ELR (cell line): Measurements from ENCODE around the gene RMI2.
"Not testable (repeated sequence)": the region's sequence is repeated elsewhere in the genome, so short reads cannot be mapped to it uniquely, and the experiment has no call there.

Source experiments
- DNase-seq: peaks from one replicate; pipeline ENCODE4 v3.0.0-alpha.2; 2015; ENCODE audit warnings: low read depth

The RMI2 gene

DNA sequence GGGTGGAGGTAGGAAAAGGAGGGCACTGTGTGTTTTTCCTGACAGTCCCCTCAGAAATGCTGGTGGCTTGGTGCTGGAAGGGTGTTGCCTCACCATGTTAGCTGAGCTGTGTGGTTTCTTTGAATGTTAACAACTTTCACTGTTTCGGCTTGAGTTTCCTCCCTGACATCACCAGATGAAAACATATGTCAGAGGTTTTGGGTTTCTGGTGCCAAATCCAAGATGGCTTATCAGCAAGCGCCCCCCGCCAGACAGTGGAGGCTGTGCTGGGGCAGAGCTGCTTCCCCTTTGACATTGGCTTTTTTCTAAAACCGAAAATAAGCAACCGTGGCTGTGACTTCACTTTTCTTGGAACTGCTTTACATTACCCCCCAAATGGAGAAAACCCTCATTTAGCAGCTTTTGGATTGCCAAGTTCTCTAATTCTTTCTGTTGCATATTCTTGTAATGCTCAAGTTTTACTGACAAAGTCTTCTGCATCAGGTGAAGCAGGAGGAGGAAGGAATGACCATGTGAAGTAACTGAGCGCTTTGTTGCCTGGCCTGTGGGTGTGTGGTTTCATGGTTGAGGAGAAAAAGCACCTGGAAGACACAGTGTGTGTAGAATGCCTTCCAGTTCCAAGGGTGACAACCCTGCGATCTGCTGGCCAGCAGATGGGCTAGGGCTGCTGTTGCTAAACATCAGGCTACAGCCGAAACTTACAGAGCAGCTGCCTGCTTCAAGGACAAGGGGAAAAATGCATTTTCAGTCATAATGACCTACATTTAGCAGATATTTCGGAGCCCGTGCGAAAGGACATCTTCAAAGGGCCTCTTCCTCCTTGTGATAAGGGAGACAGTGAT is 9.7 kb downstream of the RMI2 start:
- no peak for DNase-seq

DNA sequence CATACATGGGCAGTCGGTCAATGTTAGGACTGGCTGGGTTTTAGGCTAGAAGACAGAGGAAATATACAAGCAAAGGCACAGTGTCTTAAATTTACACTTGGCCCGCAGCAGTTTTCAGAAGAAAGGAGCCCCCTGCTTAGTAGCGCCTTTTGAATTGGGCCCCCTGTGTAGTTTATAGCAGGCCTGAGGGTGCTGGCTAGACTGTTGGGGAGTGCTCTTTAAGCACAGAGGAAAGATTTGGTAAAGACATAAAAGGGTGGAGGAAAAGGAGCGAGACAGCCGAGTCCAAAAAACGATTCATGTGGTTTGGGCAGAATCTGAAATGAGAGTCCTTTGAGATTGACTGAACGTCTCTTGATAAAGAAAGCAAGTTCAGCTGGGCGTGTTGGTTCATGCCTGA is 10.6 kb downstream of the RMI2 start:
- DNase-seq = no peak

DNA sequence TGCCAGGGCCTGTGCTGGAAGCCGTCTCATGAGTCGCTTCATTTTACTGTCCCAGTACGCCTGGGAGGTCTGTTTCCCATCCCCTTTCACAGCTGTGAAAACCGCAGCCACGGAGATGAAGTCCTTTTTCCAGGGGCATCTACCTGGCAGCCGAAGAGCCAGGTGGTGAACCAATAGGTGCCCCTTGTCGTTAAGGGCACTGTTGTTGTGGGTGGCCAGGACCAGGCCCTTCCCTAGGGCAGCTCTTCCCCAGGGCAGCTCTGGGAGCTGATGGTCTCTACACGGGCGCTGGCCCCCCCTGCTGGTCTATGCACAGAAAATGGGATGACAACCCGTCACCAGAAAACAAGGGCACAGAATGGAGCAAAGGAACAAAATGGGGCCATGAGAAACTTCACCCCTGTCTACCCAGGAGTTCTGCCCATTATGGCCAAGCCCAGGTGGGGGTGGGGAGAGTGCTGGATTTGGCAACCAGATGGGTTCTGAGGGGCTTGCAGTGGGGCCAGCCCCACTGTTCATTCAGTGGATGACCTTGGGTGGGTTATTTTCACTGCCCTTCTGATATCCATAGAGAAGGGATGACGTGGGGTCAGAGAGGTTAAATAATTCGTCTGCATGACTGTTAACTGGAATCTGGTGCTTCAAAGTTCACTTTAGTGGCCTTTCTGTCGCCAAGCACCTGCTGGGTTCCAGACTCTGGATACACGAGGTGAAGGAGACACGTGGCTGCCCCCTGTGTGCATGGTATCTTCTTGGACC is 11.5 kb downstream of the RMI2 start:
- peak; percentile 64 for DNase-seq

DNA sequence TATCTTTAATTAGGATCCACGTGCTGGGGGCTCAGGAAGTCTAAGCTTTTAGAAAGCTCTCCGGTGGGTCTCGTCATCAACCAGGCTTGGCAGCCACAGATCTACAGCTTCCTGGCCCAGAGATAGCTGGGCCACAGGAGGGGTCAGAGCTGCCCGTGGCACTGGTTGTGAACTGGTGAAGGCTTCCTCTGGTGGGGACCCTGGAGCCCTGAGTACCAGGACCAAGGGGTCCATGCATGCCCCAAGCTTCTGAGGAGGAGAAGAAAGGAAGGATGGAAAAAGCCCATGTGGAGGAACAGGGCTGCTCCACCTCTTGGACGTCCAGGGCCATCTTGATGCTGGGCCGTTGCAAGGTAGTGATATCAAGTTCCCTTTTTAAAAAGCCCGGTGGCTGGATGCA is 13.3 kb downstream of the RMI2 start:
- DNase-seq = no peak

DNA sequence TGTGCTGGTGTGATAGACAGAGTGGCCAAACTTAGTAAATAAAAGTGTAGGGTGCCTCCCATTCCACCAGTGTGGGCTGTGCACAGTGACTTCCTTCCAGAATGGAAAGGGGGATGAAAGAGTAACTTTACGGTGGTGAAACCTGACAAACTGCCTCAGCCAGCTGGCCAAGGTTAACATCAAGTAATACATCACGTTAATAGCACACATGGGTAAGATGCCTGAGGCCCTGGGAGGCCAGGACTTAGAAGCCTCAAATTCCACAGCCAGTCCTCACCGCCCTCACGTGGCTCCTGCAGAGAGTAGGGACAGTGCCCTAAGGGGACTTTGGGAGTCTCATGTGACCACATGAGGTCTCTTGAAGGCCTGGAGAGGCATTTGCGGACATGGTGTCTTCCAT is 14.1 kb downstream of the RMI2 start:
- peak; percentile 86 for DNase-seq

DNA sequence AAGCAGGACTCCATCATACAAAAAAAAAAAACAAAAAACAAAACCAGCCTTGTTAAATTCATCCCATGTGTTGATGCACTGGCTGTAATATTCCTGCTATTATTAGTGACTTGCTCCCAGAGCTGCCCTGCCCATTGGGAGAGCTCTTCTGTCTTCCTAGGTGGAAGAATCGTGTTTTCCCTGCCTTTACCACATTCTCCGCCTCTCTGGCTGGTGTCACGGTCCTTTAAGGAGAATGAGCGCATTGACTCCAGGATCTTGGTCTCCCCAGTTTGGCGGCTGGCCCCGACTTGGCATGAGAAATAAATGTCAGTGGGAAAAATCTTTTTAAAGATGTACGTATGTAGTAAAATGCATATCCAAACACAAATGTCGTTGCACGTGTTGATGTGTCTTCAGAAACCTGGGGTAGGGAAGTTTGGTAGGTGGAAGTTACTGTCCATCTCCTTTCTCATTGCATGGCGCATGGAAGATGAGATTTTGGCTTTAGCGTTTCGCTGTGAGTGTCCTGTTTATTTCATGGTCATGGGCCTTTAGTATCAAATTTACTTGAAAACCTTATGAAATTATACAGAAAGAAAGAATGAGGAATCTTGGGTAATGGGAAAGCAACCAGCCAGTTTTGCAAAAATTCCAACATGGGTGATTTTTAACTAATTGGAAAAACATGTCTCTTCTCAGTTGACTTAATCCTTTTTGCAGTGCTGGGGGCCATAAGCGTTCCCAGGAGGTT is 15.5 kb downstream of the RMI2 start:
- no peak for DNase-seq

DNA sequence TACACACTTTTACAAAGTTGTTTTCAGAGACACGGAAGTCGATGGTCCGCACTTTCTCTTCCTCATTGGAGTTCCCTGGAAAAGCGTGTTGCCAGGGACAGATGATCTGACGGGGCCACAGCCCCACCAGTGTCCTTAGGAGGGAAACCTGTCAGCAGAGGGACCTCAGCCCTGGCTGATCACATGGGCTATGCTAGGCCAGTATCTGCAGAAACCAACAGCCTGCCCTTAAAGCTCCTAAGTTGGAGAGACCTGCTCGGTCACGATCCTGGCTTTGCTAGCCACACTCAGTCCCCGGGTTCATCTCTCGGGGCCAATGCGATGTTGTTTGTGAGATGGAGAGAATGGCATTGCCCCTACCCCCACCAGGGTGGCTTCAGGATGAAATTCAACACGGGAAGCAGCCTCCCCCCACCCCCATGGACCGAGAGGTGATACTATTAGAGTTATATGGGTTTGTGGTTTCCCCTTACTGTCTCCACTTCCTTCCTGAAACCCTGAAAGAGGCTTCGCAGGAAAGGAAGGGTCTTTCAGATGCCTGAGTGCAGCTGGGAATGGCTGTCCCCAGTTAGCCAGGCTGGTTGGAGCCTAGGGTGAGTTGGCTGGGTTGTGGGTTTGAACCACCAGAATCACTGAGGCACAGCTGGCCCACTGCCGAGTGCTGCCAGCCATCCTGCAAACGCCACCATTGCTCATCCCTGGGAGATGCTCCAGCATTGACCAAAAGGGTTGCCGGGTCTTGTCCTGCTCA is 16.6 kb downstream of the RMI2 start:
- DNase-seq = peak; percentile 58

DNA sequence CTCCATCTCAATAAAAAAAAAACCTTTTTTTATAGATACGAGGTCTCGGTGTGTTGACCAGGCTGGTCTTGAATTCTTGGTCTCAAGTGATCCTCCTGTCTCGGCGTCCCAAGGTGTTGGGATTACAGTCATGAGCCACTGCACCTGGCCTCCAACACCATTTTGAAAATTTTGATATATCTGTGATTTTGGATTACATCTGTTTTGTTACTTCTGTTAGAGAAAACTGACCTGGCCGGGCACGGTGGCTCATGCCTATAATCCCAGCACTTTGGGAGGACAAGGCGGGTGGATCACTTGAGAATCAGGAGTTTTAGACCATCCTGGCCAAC is 18.6 kb downstream of the RMI2 start:
- DNase-seq = no peak

DNA sequence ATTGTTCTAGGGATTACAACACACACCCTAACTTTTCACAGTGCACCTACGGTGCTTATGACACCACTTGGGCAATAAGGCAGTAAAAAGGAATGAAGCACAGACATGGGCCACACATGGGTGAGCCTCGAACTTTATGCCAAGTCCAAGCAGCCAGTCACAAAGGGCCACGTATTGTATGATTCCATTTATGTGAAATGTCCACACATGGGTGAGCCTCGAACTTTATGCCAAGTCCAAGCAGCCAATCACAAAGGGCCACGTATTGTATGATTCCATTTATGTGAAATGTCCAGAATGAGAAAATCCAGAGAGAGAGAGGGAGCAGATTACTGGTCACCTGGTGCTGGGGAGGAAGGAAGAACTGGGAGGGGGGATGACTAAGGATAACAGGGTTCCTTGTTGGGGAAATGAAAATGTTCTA is 22.2 kb downstream of the RMI2 start:
- DNase-seq = no peak

DNA sequence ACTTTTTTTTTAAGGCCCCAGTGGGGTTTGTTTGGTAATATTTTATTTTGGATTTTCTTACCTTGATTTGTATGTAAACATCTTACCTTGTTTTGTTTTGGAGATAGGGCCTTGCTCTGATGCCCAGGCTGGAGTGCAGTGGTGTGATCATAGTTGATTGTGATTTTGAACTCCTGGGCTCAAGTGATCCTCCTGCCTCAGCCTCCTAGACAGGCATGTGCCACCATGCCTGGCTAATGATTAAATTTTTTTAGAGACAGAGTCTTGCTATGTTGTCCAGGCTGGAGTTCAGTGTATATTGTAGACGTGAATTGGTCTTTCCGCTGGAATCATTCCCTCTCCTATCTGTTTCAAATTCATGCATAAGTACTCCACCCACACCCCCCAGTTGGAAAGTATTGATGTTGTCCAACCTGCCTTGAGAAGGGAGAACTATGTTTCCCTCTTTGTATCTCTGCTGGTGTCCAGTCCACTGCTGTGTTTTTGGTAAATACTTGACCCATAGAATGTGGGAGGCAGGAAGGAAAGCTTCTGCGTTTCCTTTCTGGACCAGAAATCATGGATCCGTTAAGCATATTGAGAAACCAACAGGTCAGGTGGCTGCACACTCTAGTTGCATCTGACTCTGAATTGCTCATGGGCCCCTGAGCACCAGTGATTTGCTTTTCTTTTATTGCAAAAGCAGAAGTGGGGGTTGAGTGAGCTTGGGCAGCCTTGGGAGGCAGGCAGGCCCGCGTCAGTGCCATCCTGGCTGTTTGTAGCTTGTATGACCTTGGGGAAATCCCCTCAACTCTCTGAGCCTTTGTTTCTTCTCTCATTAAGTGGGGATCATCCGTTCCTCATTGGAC is 25.0 kb downstream of the RMI2 start:
- no peak for DNase-seq

DNA sequence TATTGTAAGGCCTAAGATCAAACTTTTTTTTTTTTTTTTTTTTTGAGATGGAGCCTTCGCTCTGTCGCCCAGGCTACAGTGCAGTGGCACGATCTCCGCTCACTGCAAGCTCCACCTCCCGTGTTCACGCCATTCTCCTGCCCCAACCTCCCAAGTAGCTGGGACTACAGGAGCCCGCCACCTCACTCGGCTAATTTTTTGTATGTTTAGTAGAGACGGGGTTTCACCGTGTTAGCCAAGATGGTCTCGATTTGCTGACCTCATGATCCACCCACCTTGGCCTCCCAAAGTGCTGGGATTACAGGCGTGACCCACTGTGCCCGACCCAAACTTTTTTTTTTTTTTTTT is 25.6 kb downstream of the RMI2 start:
- DNase-seq = not testable (repeated sequence)

DNA sequence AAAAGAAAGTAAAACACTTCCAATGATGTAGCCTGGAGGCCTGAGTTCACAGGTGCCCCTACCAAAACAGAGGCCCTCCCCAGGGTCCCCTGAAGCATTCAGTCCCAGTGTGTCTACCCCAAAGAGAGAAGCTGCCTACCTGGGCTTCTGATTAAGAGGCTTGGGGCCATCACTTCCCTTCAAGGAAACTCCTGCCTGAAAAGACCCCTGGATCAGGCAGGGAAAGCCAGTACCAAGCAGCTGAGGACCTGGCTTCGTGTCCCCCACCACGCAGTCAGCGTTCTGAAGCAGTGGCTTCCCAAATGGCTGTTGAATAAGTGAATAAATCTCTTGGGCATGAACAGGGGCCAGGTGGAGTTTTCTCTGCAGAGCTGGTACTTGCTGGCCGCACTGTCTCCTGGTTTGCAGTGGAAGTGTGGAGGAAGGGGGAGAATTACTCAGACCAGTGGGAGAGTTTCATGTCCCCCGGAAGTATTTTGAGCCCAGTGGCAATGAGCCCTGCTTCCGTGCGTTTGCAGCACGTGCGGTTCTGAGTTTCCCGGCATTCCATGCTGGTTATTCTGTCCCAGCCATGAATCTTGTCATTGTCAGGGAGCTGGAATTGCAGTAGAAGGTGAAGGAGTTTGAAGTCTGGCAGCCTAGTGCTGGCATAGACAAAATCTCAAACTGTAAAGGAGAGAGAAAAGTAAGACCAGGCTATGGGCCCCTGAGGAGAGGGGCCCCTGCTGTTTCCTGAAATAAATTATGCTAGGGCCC is 27.0 kb downstream of the RMI2 start:
- DNase-seq = no peak

DNA sequence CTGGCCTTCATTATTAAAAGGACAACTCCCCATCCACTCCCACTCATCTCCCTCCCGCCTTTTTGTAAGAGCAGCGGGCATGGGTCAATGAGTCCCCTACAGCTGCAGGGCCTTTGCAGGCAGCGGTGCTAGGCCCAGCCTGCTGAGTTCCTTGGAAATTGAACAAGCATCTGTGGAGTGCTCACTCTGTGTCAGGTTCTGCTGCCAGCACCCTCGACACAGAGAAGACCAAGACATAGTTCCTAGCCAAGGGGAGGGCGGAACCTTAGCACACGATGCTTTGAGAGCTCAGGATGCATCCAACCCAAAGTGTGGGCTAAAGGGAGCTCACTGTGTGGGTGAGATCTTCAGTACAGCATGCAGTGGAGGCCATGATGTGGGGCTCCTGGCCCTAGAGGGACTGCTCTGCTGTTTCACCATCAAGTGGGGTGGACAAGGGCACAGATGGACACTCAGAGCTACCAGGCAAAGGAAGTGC is 27.6 kb downstream of the RMI2 start:
- DNase-seq = no peak

DNA sequence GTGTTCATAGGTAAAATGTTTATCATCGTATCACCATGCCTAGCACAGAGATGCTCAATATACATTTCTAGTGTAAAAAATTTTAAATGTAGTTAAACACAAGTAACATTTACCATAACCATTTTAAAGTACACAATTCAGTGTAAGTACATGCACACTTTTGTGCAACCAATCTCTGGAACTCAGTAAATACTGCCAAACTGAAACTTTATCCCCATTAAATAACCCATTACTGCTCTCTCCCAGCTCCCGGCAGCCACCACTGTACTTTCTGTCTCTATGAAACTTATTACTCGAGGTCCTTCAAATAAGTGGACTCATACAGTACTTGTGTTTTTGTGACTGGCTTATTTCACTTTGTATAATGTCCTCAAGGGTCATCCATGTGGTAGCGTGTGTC is 29.0 kb downstream of the RMI2 start:
- DNase-seq = no peak

DNA sequence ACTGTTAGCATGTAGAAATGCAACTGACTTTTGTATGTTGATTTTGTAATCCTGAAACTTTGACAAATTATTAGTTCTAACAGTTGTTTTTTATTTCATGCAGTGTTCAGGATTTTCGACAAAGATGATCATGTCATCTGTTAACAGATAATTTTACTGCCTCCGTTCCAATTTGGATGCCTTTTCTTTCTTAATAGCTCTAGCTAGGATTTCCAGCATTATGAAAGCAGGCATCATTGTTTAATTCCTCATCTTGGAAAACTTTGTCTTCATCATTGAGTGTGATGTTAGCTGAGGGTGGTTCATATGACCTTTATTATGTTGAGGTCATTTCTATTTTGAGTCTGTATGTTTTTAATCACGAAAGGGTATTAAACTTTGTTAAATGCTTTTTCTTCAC is 31.9 kb downstream of the RMI2 start:
- no peak for DNase-seq

DNA sequence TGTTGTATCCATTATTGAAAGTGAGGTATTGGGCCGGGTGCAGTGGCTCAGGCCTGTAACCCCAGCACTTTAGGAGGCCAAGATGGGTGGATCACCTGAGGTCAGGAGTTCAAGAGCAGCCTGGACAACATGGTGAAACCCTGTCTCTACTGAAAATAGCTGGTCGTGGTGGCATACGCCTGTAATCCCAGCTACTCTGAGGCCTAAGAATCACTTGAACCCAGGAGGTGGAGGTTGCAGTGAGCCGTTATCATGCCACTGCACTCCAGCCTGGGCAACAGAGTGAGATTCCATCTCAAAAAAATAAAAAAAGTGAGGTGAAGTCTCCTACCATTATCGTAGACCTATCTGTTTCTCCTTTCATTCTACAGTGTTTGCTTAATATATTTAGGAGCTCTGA is 33.7 kb downstream of the RMI2 start:
- DNase-seq = not testable (repeated sequence)

DNA sequence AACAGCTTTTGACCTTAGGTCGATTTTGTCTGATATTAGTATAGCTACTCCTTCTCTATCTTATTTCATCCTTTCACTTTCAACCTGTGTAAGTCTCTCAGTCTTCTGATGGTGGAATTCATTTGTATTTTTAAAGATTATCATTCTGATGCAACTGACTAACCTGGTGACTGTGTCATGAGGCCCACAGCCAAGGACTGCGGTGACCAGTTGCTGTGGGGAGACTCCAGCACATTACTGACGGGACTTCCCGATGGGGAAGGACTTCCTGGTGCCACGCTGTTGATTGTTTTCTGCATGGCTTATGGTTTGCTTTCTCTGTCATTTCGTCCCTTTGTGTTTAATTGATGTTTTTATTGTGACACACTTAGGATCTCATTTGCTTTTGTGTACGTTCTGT is 34.2 kb downstream of the RMI2 start:
- peak; percentile 38 for DNase-seq

DNA sequence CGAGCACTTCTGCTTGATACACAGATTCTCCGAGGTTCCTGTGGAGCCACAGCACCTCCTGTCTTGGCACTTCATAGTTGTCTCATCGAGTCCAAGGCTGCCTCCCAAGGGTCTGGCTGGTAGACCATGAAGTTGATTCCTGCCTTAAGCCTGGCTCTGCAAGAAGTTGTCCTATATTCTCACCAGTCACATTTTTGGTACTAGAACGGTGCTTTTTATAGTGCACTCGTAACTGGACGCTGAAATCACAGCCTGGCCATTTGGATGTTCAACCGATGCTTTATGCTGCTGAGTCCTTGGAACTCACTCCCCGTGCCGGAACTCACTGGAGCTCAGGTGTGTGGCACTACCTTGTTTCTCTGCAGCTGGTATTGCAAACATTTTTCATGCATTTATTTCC is 35.6 kb downstream of the RMI2 start:
- DNase-seq = no peak

DNA sequence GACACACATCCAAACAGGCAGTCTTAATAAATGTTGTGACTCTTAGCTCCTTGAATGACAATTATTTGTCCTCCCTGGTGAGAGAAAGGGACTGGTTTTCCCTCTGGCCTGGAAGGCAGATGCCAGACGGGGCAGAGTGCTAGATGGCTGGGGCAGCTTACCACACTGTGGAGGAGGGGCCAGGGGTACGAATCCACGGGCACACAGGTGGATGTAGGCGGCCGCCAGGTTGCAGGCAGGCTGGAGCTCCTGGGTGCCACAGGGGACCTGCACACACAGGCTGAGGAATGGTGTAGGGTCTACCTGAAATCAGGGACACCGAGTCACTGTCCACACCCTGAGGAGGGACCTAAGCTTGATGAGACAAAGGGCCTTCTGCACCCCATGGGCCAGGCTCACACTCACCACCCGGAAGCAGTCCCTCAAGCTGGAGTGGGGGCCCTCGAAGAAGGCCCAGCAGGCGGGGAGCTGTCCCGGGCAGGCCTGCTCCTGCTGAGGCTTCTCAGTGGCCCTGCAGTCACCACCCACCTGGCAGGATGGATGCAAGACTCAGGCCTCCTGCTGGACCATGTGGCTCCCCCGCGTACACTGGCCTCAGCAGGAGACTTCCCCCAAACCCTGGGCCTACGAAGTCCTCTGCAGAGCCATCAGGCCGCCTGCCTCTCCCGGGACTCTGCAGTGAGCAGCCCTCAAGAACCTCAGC is 38.4 kb downstream of the RMI2 start:
- no peak for DNase-seq
